GM10248 (cell line): ENCODE data around the gene PPP2R3A.
"Not testable (repeated sequence)": the region's sequence is repeated elsewhere in the genome, so short reads cannot be mapped to it uniquely, and the experiment has no call there.

ENCODE experiments used
- CTCF ChIA-PET: fragments of 300-600 bp; sonication (Branson Sonifier 250); formaldehyde crosslinking; extraction: SDS; loops from one replicate; lab custom pipeline; 2021; ENCODE audit warnings: antibody characterized with exemption; lab: Yijun Ruan, JAX
- POLR2A ChIA-PET: fragments of 350-650 bp; sonication (Branson Sonifier 250); formaldehyde crosslinking; extraction: SDS; loops from one replicate; lab custom pipeline; 2020; ENCODE audit warnings: antibody characterized with exemption; lab: Yijun Ruan, JAX
- DNase-seq: peaks from one replicate; pipeline ENCODE4 v3.0.0; 2012; ENCODE audit errors: extremely low spot score
- TF ChIP-seq, protein P1 (sequence below): IDR thresholded peaks from 2 replicates; pipeline ENCODE4 v1.5.1; 2012; ENCODE audit warnings: mild to moderate bottlenecking, low read depth; ENCODE audit errors: extremely low read depth, missing control alignments, control extremely low read depth

PPP2R3A gene

DNA sequence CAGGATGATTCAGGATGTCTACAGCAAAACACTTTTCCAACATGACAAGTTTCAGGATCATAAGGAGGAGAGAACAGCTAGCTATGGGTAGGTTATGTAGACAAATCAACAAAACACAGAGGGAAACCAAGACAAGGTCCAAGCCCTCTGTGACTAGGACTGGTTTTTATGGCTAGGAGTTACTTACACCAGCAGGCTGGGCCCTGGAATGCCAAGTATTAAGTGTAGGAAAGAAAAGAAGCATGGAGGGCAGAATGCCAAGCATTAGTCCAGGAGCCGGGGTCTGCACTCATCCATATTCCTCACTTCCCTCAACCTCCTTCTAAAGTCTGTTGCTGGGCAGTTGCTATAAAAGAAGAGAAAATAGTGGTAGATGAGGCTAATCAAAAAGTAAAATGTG, 35.3 kb upstream of the PPP2R3A start:
- ChIA-PET POLR2A (no interaction called here), CTCF (interaction anchor here (1.4 kb wide), 1 partner anchor 26 kb away, joined by 3 read pairs; no protein-coding TSS in a partner anchor)
- DNase-seq = no peak
- TF ChIP-seq, protein P1, sequence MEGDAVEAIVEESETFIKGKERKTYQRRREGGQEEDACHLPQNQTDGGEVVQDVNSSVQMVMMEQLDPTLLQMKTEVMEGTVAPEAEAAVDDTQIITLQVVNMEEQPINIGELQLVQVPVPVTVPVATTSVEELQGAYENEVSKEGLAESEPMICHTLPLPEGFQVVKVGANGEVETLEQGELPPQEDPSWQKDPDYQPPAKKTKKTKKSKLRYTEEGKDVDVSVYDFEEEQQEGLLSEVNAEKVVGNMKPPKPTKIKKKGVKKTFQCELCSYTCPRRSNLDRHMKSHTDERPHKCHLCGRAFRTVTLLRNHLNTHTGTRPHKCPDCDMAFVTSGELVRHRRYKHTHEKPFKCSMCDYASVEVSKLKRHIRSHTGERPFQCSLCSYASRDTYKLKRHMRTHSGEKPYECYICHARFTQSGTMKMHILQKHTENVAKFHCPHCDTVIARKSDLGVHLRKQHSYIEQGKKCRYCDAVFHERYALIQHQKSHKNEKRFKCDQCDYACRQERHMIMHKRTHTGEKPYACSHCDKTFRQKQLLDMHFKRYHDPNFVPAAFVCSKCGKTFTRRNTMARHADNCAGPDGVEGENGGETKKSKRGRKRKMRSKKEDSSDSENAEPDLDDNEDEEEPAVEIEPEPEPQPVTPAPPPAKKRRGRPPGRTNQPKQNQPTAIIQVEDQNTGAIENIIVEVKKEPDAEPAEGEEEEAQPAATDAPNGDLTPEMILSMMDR = no peak

DNA sequence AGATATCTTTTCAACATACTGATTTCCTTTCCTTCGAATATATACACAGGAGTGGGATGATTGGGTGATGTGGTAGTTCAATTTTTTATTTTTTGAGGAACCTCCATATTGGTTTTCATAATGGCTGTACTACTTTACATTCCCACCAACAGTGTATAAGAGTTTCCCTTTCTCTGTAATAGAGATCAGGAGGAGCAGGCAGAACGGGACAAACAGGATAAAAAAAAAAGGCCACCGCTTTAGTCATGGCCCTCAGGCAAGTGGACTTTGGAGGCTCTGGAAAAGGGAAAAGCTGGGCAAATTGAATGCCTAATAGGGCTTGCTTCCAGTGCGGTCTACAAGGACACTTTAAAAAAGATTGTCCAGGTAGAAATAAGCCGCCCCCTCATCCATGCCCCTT, 30.4 kb upstream of the PPP2R3A start:
- POLR2A ChIA-PET, DNase-seq: not testable (repeated sequence)

DNA sequence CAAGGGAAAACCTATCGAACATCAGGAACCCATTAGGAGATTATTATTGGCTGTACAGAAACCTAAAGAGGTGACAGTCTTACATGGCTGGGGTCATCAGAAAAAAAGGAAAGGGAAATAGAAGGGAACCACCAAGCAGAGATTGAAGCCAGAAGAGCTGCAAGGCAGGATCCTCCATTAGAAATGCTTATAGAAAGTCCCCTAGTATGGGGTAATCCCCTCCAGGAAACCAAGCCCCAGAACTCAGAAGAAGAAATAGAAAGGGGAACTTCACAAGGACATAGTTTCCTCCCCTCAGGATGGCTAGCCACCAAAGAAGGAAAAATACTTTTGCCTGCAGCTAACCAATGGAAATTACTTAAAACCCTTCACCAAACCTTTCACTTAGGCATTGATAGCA, 27.8 kb upstream of the PPP2R3A start:
- DNase-seq, CTCF ChIA-PET, POLR2A ChIA-PET: not testable (repeated sequence)

More for the DNA sequence above, 30.4 kb upstream of the PPP2R3A start:
- CTCF ChIA-PET = not testable (repeated sequence)

DNA sequence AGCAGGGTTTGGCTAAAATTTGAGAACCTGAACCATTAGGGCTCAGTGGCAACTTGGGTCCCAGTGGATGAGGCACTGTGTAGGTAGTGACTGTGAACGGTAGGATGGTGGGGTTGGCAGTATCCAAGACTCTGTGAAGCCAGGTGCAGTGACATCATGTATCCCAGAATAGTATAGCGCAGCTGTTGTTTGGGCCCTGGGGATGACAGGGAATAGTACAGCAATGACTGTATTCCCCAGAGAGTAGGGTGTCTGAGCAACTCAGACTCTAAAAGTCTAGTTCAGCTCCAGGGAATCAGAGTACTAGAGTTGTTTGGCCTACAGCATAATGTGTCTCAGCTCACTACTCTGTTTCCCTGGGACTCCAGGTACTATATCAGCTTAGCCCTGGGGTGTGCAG, 20.7 kb upstream of the PPP2R3A start:
- POLR2A ChIA-PET = no interaction called here
- no peak for DNase-seq
- TF ChIP-seq, protein P1 = no peak
- CTCF ChIA-PET = no interaction called here

DNA sequence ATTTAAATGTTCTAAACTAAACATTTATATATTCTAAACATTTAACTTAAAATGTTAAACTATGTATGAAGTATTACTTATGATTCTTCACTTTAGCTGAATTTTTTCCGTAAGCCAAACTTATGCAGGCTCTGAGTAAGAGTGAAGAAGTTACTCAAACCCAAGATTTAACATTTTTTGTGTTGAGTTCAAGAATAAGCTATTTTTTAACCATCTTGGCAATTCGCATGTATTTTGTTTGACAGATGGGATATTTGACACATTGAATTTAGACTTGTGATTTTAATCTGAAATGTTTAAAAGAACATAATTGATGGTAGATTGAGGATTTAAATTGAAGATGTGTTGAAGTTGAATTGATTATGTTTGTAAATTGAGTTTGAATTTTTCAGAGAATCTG, 14.6 kb upstream of the PPP2R3A start:
- ChIA-PET POLR2A (no interaction called here), CTCF (no interaction called here)
- DNase-seq = no peak
- TF ChIP-seq, protein P1 = no peak

DNA sequence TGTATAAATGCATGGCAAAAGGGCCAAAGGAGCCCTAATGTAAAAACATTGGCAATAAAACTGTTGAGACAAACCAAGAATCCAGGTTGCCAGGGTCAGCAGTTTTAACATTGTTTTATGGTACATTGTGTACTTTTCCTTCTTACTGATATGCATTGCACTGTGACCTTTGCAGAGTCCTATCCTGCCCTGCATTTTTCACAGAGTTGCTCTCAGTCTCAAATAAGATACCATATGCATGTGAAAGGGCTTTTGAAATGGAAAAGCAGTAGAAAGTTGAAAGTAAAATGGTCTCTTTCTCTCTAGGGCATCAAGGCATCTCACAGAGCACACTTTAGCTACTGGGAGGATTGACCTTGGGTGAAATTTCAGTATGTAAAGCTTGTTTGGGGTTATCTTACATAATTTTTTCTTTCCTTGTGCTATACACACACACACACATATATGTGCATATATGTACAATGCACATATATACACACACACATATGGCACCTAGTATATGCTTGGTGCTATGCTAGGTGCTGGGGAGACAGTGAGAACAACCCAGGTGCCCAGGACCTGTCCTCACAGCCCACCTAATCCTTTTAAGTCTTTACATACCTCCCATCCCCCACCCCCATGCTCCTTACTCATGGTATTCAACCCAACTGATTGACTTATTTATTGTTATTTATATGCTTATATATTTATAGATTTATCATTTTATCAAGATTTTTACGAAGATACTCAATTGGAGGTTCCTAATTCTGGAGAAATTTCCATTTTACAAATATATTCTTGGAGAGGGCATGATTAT, 1.2 kb upstream of the PPP2R3A start:
- CTCF ChIA-PET = no interaction called here
- DNase-seq = no peak
- TF ChIP-seq, protein P1 = no peak
- POLR2A ChIA-PET = no interaction called here

DNA sequence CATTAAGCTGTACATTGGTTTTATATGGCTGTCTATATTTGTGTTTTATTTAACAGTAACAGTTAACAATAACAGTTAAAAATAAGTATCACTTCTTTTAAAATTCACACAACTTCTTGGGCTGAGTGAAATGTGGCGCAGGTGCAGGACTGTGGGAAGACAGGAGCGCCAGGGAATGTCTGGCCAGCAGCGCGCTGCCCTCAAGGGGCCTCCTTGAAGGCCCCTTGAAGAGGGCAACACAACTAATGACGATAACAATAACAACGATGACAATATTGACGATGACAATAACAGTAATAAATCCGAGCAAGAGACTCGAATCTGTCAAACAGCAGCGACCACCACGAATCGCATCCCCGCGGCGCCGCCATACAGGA, 411 bp upstream of the PPP2R3A start:
- CTCF ChIA-PET = no interaction called here
- POLR2A ChIA-PET = no interaction called here
- no peak for DNase-seq
- TF ChIP-seq, protein P1 = no peak
